Osteocyte (in vitro differentiated cells): ENCODE data around the gene USH1G. TPM values are rescaled to one million over a fixed set of nuclear protein-coding genes. Genes with fewer than 3 reads are reported as not detected.

Experiments
- DNase-seq: peaks from one replicate; pipeline ENCODE4 v3.0.0; 2021; ENCODE audit warnings: mixed read lengths; ENCODE audit not compliant: unreplicated experiment; ENCODE audit errors: extremely low spot score
- H3K27ac Mint-ChIP-seq: one replicate; pipeline ENCODE4 v1.8.0; 2021; ENCODE audit warnings: mild to moderate bottlenecking, mixed read lengths; ENCODE audit not compliant: unreplicated experiment
- H3K27me3 Mint-ChIP-seq: one replicate; pipeline ENCODE4 v1.8.0; 2021; ENCODE audit warnings: mixed read lengths; ENCODE audit not compliant: unreplicated experiment
- H3K36me3 Mint-ChIP-seq: one replicate; pipeline ENCODE4 v1.8.0; 2021; ENCODE audit warnings: mixed read lengths; ENCODE audit not compliant: unreplicated experiment
- H3K4me1 Mint-ChIP-seq: one replicate; pipeline ENCODE4 v1.8.0; 2021; ENCODE audit warnings: mixed read lengths; ENCODE audit not compliant: unreplicated experiment
- H3K4me3 Mint-ChIP-seq: one replicate; pipeline ENCODE4 v1.8.0; 2021; ENCODE audit warnings: mild to moderate bottlenecking, moderate library complexity, mixed read lengths; ENCODE audit not compliant: unreplicated experiment
- H3K9me3 Mint-ChIP-seq: one replicate; pipeline ENCODE4 v1.8.0; 2021; ENCODE audit warnings: mixed read lengths; ENCODE audit not compliant: unreplicated experiment
- total RNA-seq: library from RNA; stranded (reverse); gene quantifications from 2 replicates; pipeline ENCODE4 v1.2.1, GENCODE V29; 2021
- TF ChIP-seq, protein P1 (sequence below): fragments of 200-600 bp; sonication (generic); IDR thresholded peaks from 2 replicates; pipeline ENCODE4 v1.5.0; 2021; ENCODE audit warnings: antibody characterized with exemption, mild to moderate bottlenecking, moderate library complexity

The USH1G gene
- total RNA-seq, 1 donor from 2014 or later, result not detected

DNA sequence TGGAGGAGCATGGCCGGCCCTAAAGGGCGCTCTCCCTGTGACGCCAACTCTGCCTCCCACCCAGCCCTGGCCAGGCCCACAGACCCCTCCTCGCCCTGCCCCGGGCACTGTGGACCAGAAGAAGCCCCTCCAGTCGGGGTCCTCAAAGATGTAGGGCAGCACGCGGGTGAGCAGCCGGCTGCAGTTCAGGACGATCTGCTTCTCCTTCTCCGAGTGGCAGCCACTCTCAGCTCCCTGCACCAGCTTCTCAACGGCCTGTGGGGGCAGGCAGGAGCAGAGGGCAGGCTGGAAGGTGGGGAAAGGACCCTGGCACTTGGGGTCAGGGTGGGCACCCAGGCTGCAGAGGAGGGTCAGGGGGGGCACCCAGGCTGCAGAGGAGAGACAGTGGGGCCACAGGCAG, 40.6 kb upstream of the USH1G start:
- Mint-ChIP-seq H3K27me3 (peaks cover 3% of the 10 kb centered on the region), H3K27ac (no peak overlapping the region), H3K36me3 (no peaks in the 10 kb centered on the region), H3K4me3 (no peak overlapping the region), H3K4me1 (no peaks in the 10 kb centered on the region), H3K9me3 (no peaks in the 10 kb centered on the region)
- TF ChIP-seq, protein P1, sequence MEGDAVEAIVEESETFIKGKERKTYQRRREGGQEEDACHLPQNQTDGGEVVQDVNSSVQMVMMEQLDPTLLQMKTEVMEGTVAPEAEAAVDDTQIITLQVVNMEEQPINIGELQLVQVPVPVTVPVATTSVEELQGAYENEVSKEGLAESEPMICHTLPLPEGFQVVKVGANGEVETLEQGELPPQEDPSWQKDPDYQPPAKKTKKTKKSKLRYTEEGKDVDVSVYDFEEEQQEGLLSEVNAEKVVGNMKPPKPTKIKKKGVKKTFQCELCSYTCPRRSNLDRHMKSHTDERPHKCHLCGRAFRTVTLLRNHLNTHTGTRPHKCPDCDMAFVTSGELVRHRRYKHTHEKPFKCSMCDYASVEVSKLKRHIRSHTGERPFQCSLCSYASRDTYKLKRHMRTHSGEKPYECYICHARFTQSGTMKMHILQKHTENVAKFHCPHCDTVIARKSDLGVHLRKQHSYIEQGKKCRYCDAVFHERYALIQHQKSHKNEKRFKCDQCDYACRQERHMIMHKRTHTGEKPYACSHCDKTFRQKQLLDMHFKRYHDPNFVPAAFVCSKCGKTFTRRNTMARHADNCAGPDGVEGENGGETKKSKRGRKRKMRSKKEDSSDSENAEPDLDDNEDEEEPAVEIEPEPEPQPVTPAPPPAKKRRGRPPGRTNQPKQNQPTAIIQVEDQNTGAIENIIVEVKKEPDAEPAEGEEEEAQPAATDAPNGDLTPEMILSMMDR, result no peak
- no peak for DNase-seq

DNA sequence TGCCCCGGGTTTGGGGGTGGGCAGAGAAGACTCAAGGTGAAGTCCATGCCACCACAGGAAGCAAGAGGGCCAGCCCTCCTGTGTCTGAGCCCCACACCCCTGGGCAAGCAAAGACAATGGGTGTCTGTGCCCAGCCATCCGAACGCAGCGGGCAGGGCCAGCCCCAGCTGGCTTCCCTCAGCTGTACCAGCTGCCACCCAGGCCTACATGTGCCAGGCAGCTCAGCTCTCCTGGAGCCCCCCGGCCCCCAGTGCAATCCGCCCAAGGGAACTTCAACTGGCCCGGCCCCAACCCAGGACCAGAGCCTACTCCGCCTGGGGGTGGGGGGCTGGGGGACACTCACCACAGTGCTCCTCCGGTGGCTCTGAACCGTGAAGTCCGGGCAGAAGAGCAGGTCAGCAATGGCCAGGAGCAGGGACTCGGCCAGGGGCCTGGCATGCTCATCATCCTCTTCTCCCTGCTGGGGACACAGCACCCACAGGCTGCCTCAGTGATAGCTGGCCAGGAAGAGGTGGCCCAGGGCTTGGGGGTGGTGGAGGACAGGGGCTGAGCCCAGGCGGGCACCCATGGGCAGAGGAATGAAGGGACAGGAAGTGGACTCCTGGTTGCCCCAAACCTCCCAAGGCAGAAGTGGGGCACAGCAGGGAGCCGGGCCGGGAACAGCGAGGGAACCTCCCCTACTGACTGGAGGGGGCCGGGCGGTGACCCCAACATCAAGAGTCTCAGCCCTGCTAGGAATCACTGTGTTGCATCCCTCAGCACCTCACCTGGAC, 39.8 kb upstream of the USH1G start:
- H3K27ac Mint-ChIP-seq, result no peak overlapping the region
- no peak overlapping the region for H3K4me3 Mint-ChIP-seq
- no peak for DNase-seq
- H3K4me1 Mint-ChIP-seq, result no peaks in the 10 kb centered on the region
- H3K36me3 Mint-ChIP-seq, result no peaks in the 10 kb centered on the region
- H3K27me3 Mint-ChIP-seq, result peaks cover 3% of the 10 kb centered on the region
- TF ChIP-seq, protein P1, result no peak
- H3K9me3 Mint-ChIP-seq, result no peaks in the 10 kb centered on the region

DNA sequence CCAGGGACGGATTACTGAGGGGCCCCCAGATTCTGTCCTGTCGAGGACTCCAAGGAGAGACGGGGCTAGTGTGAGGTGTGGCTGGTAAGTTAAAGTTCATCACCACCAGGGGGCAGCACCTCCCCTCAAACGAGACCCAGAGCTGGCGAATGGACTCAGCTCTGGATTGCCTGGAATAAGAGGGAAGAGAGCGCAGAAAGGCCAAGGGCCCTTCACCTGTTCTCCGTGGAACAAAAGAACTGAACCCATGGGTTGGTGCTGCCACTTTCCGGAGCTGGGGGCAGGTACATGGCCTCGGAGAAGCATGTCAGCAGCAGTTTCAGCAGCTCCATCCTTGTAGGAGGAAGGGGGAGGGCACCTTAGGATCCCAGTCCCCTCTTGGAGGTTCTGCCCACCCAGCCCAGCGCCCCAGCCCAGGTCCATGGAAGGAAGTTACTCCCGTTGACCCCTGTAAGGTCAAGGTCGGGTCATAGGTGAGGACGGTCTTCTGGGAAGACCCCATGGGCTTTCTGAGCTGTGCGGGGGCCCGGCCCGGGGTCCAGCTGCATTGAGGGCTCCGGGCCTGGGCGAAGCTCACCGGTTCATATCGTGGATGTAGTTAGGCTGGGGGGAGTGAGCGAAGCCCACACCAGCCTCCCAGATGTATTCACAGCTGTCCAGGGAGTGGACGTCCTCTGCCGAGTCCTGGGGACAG, 38.7 kb upstream of the USH1G start:
- H3K4me3 Mint-ChIP-seq, result no peak overlapping the region
- no peaks in the 10 kb centered on the region for H3K36me3 Mint-ChIP-seq
- H3K9me3 Mint-ChIP-seq, result no peaks in the 10 kb centered on the region
- no peak overlapping the region for H3K27ac Mint-ChIP-seq
- peak; percentile 96 for DNase-seq
- TF ChIP-seq, protein P1, result peak; percentile 84
- H3K4me1 Mint-ChIP-seq, result no peaks in the 10 kb centered on the region
- peaks cover 3% of the 10 kb centered on the region for H3K27me3 Mint-ChIP-seq

DNA sequence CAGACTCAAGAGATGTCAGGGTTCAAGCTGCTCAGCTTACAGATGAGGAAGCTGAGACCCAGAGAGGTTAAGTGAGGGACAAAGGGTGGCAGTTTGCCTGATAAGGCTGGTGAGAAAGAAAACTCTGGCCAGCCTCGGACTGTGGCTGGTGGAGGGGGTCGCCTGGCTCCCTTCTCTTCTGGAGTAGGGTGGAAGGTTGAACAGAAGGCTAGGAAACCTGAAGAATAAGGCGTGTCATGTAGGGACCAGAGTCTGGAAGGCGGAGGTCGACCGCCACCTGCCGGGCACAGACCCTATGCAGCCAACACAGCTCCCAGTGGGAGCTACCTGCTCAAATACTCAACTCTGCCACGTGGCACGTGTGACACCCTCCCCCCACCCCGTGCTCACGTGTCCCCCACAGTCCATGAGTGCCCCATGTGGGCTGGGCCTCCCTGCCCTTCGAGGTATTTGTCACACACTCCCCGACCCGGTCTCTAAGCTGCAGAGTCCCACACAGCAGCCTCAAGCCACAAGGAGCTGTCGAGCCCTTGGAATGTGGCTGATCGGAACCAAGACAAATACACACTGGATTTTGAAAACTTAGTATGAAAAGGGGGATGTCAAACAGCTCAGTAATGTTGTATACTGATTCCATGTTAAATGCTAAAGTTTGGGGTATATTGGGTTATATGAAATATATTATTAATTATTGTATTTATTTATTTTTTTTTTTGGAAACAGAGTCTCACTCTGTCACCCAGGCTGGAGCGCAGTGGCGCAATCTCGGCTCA, 37.7 kb upstream of the USH1G start:
- H3K4me3 Mint-ChIP-seq, result no peak overlapping the region
- no peaks in the 10 kb centered on the region for H3K4me1 Mint-ChIP-seq

More for the DNA sequence above, 37.7 kb upstream of the USH1G start:
- no peak for DNase-seq
- TF ChIP-seq, protein P1, result peak; percentile 46
- Mint-ChIP-seq H3K27ac (no peak overlapping the region), H3K9me3 (no peaks in the 10 kb centered on the region), H3K36me3 (no peaks in the 10 kb centered on the region), H3K27me3 (peaks cover 3% of the 10 kb centered on the region)
